ENCODE measurements around the gene XCR1.

Gene XCR1

DNA sequence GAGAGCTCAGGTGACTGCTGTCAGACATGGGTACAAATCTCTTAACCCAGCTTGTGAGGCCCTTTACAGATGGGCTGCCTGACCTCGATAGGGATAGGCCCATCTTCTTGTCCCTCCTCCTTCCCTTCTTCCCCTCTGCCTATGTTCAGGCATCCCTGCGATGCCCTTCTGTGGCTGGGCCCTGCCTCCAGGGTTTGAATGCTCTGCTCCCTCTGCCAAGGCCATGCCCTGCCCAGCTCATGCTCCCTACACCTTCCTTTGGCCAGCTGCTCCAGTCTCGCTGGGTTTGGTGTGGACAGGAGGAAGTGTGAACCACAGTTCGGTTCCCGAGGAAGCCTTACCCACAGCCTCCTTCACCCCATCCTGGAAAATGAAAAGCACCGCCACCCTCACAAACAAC lies 35.9 kb downstream of the XCR1 start:
- no peak for DNase-seq
- H3K27ac ChIP-seq, result peak overlapping the region; percentile 99
- no peaks in the 10 kb centered on the region for H3K36me3 ChIP-seq
- no peaks in the 10 kb centered on the region for H3K9me3 ChIP-seq
- H3K27me3 ChIP-seq, result no peaks in the 10 kb centered on the region
- H3K4me1 ChIP-seq, result peaks cover 0 to 91% (median 80%) of the 10 kb centered on the region in 4 donors
- no peak overlapping the region for H3K4me3 ChIP-seq
- TF ChIP-seq CTCF (IDR thresholded peaks at IDR 0.05), result no peak
- intact Hi-C loops (cut with DNase I; ENCODE audit: low total_unique reads), result no loop called here

GRCh38 chr3:45990181-45990580 lies 37.1 kb downstream of the XCR1 start:
- Histone ChIP-seq H3K4me3 (no peak overlapping the region), H3K4me1 (peaks cover 0 to 97% (median 88%) of the 10 kb centered on the region in 4 donors), H3K27ac (peak overlapping the region; percentile 99), H3K36me3 (no peaks in the 10 kb centered on the region), H3K27me3 (no peaks in the 10 kb centered on the region), H3K9me3 (no peaks in the 10 kb centered on the region)
- intact Hi-C loops (cut with DNase I; ENCODE audit: low total_unique reads), result no loop called here
- DNase-seq, result no peak
- no peak for TF ChIP-seq CTCF (IDR thresholded peaks at IDR 0.05)

DNA sequence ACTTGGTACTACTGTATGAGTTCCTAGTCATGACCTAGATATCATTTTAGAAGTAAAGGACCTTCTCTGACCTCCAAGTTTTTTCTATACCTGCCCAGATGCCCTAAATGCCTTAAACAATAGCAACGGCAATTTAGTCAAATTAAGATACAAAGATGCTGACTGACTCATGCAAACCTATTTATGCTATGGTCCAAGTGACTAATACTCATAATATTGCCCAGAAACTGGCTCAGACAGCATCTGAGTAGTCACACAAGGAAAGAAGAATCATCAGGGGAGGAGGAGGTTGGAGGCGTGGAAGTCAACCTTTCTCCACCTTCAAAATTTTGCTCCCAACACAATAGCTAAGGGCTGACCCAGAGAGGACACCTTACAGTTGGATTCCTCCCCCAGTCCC lies 38.5 kb downstream of the XCR1 start:
- intact Hi-C loops (cut with DNase I; ENCODE audit: low total_unique reads), result loop anchor here (10.0 kb wide), 2 partner anchors 394 to 706 kb away; partner anchors contain the start of genes ALS2CL and LIMD1
- TF ChIP-seq CTCF (IDR thresholded peaks at IDR 0.05), result no peak
- Histone ChIP-seq H3K36me3 (peaks cover 3 to 10% (median 10%) of the 10 kb centered on the region in 3 donors), H3K4me1 (peaks cover 0 to 100% (median 93%) of the 10 kb centered on the region in 4 donors), H3K4me3 (no peak overlapping the region), H3K9me3 (no peaks in the 10 kb centered on the region), H3K27me3 (no peaks in the 10 kb centered on the region), H3K27ac (peak overlapping the region; percentile 99)
- DNase-seq, result no peak

DNA sequence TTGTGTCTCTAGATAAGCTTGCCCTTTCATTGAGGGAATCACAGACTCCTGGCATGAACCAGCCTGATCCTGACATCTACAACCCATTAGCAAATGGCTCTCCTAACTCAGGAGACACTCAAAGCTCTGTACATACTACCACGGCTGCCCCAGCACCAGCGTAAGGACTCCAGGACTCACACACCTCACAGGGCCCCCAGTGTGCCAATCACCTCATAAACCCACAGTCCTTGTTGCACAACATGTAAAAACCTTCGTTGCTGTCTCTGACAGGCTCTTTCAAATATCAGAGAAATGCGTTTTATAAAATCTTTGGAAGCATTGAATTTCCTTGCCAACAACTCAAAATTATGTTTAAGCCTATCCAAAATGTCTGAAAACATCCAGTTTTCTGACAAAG lies 38.9 kb downstream of the XCR1 start:
- DNase-seq, result no peak
- no peak overlapping the region for H3K4me3 ChIP-seq
- H3K4me1 ChIP-seq, result peaks cover 0 to 100% (median 93%) of the 10 kb centered on the region in 4 donors
- peak overlapping the region; percentile 99 for H3K27ac ChIP-seq
- H3K36me3 ChIP-seq, result peaks cover 7 to 14% (median 14%) of the 10 kb centered on the region in 3 donors
- H3K9me3 ChIP-seq, result no peaks in the 10 kb centered on the region
- no peak for TF ChIP-seq CTCF (IDR thresholded peaks at IDR 0.05)
- no peaks in the 10 kb centered on the region for H3K27me3 ChIP-seq
- intact Hi-C loops (cut with DNase I; ENCODE audit: low total_unique reads), result loop anchor here (10.0 kb wide), 2 partner anchors 394 to 706 kb away; partner anchors contain the start of genes ALS2CL and LIMD1

GRCh38 chr3:45987368-45988291 lies 39.7 kb downstream of the XCR1 start:
- Histone ChIP-seq H3K36me3 (peaks cover 14 to 22% (median 22%) of the 10 kb centered on the region in 3 donors), H3K4me1 (peaks cover 0 to 100% (median 89%) of the 10 kb centered on the region in 4 donors), H3K27ac (peak overlapping the region; percentile 99), H3K27me3 (no peaks in the 10 kb centered on the region), H3K9me3 (no peaks in the 10 kb centered on the region), H3K4me3 (no peak overlapping the region)
- DNase-seq, result peak; percentile 68 to 83
- no peak for TF ChIP-seq CTCF (IDR thresholded peaks at IDR 0.05)
- intact Hi-C loops (cut with DNase I; ENCODE audit: low total_unique reads), result loop anchor here (10.0 kb wide), 2 partner anchors 393 to 707 kb away; partner anchors contain the start of genes ALS2CL and LIMD1
